Renal cortex interstitium (tissue), 11 donors: ENCODE results near the gene PITRM1. TPM values are rescaled to one million over a fixed set of nuclear protein-coding genes. Genes with fewer than 3 reads are reported as not detected.
"Not testable (repeated sequence)": the region's sequence is repeated elsewhere in the genome, so short reads cannot be mapped to it uniquely, and the experiment has no call there.

ENCODE experiments used
- DNase-seq, 11 donors: peaks; one replicate each; pipeline ENCODE4 v3.0.0-alpha.2; 2013; ENCODE audit warnings: low read depth in 9 of 11, low spot score in 4 of 11; ENCODE audit errors: extremely low read depth in 1 of 11
- polyA plus RNA-seq, 3 donors: library from polyadenylated mRNA; unstranded; fragments of 120-200 nt; gene quantifications; one replicate each; pipeline ENCODE4 v1.2.1, GENCODE V29; 2013; ENCODE audit not compliant: insufficient read length in 3 of 3

PITRM1 gene
- polyA plus RNA-seq, 3 donors: 66.2 to 78.1 (median 68.8) TPM

GRCh38 chr10:3111621-3112163 is 60.9 kb downstream of the PITRM1 start:
- peak in 6 of 11 donors; percentile 40 to 76 (median 60) for DNase-seq

- no peak for DNase-seq
Measured at GRCh38 chr10:3110782-3111620, 61.6 kb downstream of the PITRM1 start.

GRCh38 chr10:3109633-3110032 is 62.9 kb downstream of the PITRM1 start:
- no peak for DNase-seq

- DNase-seq: no peak
Measured at GRCh38 chr10:3109196-3109595, 63.4 kb downstream of the PITRM1 start.

- no peak for DNase-seq
Measured at GRCh38 chr10:3108575-3109105, 63.9 kb downstream of the PITRM1 start.

- DNase-seq: no peak
Measured at GRCh38 chr10:3108033-3108432, 64.5 kb downstream of the PITRM1 start.

GRCh38 chr10:3107426-3107961 is 65.1 kb downstream of the PITRM1 start:
- no peak for DNase-seq

- DNase-seq: no peak
Measured at GRCh38 chr10:3106928-3107425, 65.6 kb downstream of the PITRM1 start.

- DNase-seq: not testable (repeated sequence)
Measured at GRCh38 chr10:3106328-3106727, 66.3 kb downstream of the PITRM1 start.

GRCh38 chr10:3105905-3106304 is 66.7 kb downstream of the PITRM1 start:
- no peak for DNase-seq

GRCh38 chr10:3105166-3105565 is 67.4 kb downstream of the PITRM1 start:
- DNase-seq: no peak

- DNase-seq: no peak
Measured at GRCh38 chr10:3104251-3104918, 68.2 kb downstream of the PITRM1 start.

GRCh38 chr10:3103646-3104045 is 68.9 kb downstream of the PITRM1 start:
- DNase-seq: no peak

- DNase-seq: no peak
Measured at GRCh38 chr10:3102720-3103427, 69.7 kb downstream of the PITRM1 start.

GRCh38 chr10:3100856-3101640 is 71.5 kb downstream of the PITRM1 start:
- no peak for DNase-seq

- no peak for DNase-seq
Measured at GRCh38 chr10:3100093-3100792, 72.3 kb downstream of the PITRM1 start.

- no peak for DNase-seq
Measured at GRCh38 chr10:3099291-3100092, 73.1 kb downstream of the PITRM1 start.
